GM19238 (cell line): ENCODE measurements around the gene ARMH3.

Source experiments
- DNase-seq: peaks from one replicate; pipeline ENCODE4 v3.0.0; 2011; ENCODE audit warnings: low spot score; ENCODE audit not compliant: insufficient read length

The ARMH3 gene

GRCh38 chr10:101831169-101831811, 224.7 kb downstream of the ARMH3 start:
- DNase-seq, result no peak

GRCh38 chr10:101830322-101831168, 225.4 kb downstream of the ARMH3 start:
- DNase-seq, result peak; percentile 80

- peak; percentile 81 for DNase-seq
Measured at GRCh38 chr10:101829561-101830315, 226.2 kb downstream of the ARMH3 start.

- no peak for DNase-seq
Measured at GRCh38 chr10:101828766-101829551, 227.0 kb downstream of the ARMH3 start.

- no peak for DNase-seq
Measured at GRCh38 chr10:101827919-101828600, 227.9 kb downstream of the ARMH3 start.

GRCh38 chr10:101826852-101827434, 229.0 kb downstream of the ARMH3 start:
- DNase-seq, result no peak

- DNase-seq, result no peak
Measured at GRCh38 chr10:101824736-101825135, 231.2 kb downstream of the ARMH3 start.

GRCh38 chr10:101818872-101819633, 236.9 kb downstream of the ARMH3 start:
- DNase-seq, result no peak

- DNase-seq, result peak; percentile 87
Measured at GRCh38 chr10:101818119-101818871, 237.7 kb downstream of the ARMH3 start, which contains the start of gene OGA. TSS of gene OGA (minus strand) at chr10:101818444. CDS start at chr10:101818022, 422 bp downstream.

- DNase-seq, result no peak
Measured at GRCh38 chr10:101817337-101818118, 238.4 kb downstream of the ARMH3 start.

GRCh38 chr10:101816913-101817336, 239.0 kb downstream of the ARMH3 start:
- DNase-seq, result no peak

- DNase-seq, result no peak
Measured at GRCh38 chr10:101816376-101816775, 239.6 kb downstream of the ARMH3 start.

GRCh38 chr10:101814466-101815071, 241.4 kb downstream of the ARMH3 start:
- DNase-seq, result no peak

GRCh38 chr10:101812606-101813005, 243.4 kb downstream of the ARMH3 start:
- no peak for DNase-seq

GRCh38 chr10:101807158-101807557, 248.8 kb downstream of the ARMH3 start:
- DNase-seq, result no peak

- no peak for DNase-seq
Measured at GRCh38 chr10:101803511-101803910, 252.5 kb downstream of the ARMH3 start.

GRCh38 chr10:101797403-101798059, 258.4 kb downstream of the ARMH3 start:
- DNase-seq, result no peak
